BE2C (cell line): Measurements from ENCODE around the gene GPR152.

Experiments used
- DNase-seq: peaks from one replicate; pipeline ENCODE4 v3.0.0-alpha.2; 2020
- H3K27me3 ChIP-seq: fragments of 250-450 bp; sonication (Bioruptor Pico); 2 replicates; pipeline ENCODE4 v1.5.1; 2020; ENCODE audit warnings: mild to moderate bottlenecking
- H3K36me3 ChIP-seq: fragments of 250-450 bp; sonication (Bioruptor Pico); 2 replicates; pipeline ENCODE4 v1.5.1; 2020; ENCODE audit warnings: mild to moderate bottlenecking
- H3K4me1 ChIP-seq: fragments of 250-450 bp; sonication (Bioruptor Pico); 2 replicates; pipeline ENCODE4 v1.5.1; 2020
- H3K4me3 ChIP-seq: 2 replicates; pipeline ENCODE4 v1.5.1; 2011; ENCODE audit warnings: low read depth, low read length
- H3K9me3 ChIP-seq: fragments of 250-450 bp; sonication (Bioruptor Pico); 2 replicates; pipeline ENCODE4 v1.5.1; 2020
- TF ChIP-seq, protein P1 (sequence below): IDR thresholded peaks from 2 replicates; pipeline ENCODE4 v1.5.1; 2012; ENCODE audit warnings: mild to moderate bottlenecking, low read depth, low read length

GPR152 gene

DNA sequence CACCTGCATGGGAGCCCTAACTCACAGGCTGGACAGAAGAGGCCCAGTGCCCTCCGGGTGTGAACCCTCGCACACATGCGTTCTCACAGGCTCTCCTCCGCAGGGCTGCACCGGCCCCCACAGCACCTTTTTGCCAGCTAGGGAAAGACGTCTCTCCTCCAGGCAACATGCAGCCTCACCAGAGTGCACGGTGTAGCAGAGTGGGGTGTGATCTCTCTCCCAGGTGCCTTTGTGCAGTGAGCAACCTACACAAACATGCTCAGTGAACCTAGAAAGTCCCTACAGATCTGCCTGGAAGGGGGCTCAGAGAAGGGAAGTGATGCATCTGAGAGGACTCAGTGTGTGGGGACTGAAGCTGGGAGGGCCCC is 40.8 kb downstream of the GPR152 start:
- no peak for DNase-seq
- Histone ChIP-seq H3K9me3 (no peaks in the 10 kb centered on the region), H3K4me3 (no peak overlapping the region), H3K36me3 (no peaks in the 10 kb centered on the region), H3K4me1 (peaks cover 5% of the 10 kb centered on the region; the same call in 1 of the 2 replicates), H3K27me3 (no peaks in the 10 kb centered on the region)
- TF ChIP-seq, protein P1, sequence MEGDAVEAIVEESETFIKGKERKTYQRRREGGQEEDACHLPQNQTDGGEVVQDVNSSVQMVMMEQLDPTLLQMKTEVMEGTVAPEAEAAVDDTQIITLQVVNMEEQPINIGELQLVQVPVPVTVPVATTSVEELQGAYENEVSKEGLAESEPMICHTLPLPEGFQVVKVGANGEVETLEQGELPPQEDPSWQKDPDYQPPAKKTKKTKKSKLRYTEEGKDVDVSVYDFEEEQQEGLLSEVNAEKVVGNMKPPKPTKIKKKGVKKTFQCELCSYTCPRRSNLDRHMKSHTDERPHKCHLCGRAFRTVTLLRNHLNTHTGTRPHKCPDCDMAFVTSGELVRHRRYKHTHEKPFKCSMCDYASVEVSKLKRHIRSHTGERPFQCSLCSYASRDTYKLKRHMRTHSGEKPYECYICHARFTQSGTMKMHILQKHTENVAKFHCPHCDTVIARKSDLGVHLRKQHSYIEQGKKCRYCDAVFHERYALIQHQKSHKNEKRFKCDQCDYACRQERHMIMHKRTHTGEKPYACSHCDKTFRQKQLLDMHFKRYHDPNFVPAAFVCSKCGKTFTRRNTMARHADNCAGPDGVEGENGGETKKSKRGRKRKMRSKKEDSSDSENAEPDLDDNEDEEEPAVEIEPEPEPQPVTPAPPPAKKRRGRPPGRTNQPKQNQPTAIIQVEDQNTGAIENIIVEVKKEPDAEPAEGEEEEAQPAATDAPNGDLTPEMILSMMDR: no peak

DNA sequence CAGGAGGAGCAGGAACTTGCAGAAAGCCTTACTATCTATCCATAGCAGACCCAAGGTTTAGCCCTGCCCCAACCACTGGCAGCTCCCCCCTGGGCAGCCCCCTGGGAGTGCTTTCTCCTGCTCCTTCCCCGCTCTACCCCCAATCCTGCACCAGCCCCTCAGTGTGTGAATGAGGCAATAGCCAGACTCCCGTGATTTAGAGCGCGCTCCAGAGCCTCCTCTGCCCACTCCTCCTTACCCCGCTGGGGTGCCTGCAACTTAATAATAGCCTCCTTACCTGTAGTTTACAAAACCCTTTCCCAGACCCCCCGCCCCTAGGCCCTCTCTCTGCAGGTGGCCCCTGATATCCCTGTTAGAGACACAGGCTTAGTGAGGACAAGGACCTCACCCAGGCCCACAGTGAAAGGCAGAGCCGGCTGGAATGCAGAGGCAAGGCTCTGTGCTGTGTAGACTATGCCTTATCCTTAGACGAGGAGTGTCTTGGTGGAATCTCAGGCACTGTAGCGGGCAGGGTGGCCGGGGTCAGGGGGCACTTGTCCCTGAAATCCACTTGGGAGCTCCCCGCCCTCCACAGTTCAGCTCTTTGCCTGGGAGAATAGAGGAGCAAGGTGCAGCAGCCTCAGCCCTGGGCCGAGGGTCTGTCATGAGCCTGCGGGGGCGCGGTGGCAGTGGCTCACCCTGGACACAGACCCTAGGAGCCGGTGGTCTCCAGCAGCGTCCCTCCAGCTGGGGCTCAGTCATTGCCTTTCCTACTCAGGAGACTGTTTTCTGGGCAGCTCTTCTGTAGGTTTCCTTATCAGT is 41.3 kb downstream of the GPR152 start:
- H3K27me3 ChIP-seq: no peaks in the 10 kb centered on the region
- H3K4me3 ChIP-seq: no peak overlapping the region

DNA sequence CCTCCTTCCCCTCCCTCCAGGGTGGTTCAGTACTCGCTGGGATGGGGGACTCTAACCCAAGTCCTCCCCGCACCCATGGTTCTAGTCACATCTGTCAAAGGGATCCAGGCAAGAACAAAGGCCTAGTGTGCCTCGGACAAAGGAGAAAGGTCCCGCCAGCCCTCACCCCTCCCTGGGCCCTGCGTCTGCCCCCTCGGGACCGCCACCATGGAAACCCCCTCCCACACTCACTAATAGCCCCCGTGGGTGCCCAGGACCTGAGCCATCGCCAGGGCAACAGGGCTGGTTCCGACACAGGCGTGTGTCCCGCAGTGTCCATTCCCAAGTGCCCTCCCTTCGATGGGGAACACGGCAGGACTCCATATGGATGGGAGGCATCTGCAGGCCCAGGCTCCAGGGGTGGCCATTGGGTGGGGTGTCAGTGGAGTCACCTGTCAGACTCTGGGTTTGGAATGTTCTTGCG is 42.1 kb downstream of the GPR152 start:
- Histone ChIP-seq H3K4me1 (peaks cover 5% of the 10 kb centered on the region; the same call in 1 of the 2 replicates), H3K27me3 (no peaks in the 10 kb centered on the region), H3K4me3 (no peak overlapping the region), H3K9me3 (no peaks in the 10 kb centered on the region), H3K36me3 (no peaks in the 10 kb centered on the region)
- TF ChIP-seq, protein P1: no peak
- DNase-seq: no peak

More for the DNA sequence above, 41.3 kb downstream of the GPR152 start:
- peaks cover 5% of the 10 kb centered on the region; the same call in 1 of the 2 replicates for H3K4me1 ChIP-seq
- H3K9me3 ChIP-seq: no peaks in the 10 kb centered on the region
- TF ChIP-seq, protein P1: no peak
- H3K36me3 ChIP-seq: no peaks in the 10 kb centered on the region
- DNase-seq: no peak

DNA sequence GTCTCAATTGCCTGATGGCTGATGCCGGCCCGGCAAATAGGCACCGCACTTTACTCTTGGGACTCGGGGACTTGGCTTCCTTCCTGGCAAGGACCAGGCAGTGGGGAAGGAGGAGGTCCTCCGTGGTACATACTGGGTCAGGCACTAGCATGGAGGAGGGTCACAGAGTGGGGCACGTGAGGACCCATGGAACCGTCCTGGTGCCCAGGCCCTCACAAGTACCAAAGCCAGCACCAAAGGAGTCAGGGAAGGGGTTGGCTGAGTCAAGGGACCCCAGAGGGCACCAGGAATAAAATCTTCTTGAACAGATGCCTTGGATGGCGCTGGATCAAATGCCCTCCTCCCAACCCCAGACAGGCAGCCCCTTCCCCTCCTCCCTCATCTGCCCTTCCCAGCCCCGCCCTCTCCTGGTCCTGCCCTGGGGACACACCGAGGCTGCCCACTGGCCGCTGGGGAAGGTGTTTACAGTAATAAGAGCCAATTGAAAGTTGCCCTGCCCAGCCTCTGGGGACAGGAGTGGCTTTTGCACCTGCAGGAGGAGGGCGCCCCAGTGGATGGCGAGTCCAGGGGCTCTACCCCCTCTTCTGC is 42.7 kb downstream of the GPR152 start:
- Histone ChIP-seq H3K4me1 (peaks cover 5% of the 10 kb centered on the region; the same call in 1 of the 2 replicates), H3K9me3 (no peaks in the 10 kb centered on the region), H3K27me3 (no peaks in the 10 kb centered on the region), H3K4me3 (no peak overlapping the region), H3K36me3 (no peaks in the 10 kb centered on the region)
- no peak for DNase-seq
- TF ChIP-seq, protein P1: no peak

DNA sequence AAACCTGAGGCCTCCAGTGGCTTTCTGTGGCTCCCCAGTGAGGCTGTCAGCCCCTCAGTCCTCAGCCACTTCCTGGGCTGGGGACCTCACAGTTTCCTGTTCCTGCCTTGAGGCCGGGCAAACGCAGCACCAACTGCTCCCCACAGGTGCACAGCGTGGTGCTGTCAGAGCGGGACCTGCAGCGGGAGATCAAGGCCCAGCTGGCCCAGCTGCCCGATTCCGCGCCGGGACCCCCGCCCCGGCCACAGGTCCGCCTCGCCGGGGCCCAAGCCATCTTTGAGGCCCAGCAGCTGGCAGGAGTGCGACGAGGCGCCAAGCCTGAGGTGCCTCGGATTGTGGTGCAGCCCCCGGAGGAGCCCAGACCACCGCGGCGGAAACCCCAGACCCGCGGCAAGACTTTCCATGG is 43.3 kb downstream of the GPR152 start:
- Histone ChIP-seq H3K36me3 (no peaks in the 10 kb centered on the region), H3K27me3 (no peaks in the 10 kb centered on the region), H3K4me3 (no peak overlapping the region), H3K9me3 (no peaks in the 10 kb centered on the region), H3K4me1 (peaks cover 5% of the 10 kb centered on the region; the same call in 1 of the 2 replicates)
- no peak for DNase-seq
- TF ChIP-seq, protein P1: no peak
